GM19193 (cell line): ENCODE results near the gene RP9.

Source experiments
- POLR2A ChIP-seq: IDR thresholded peaks from 4 replicates; pipeline ENCODE4 v1.6.1; 2011; ENCODE audit not compliant: insufficient read depth, insufficient read length; ENCODE audit errors: extremely low read depth

Gene RP9

GRCh38 chr7:33109005-33109757, at the start of gene RP9:
Gene RP9 (minus strand): TSS chr7:33109404. CDS start chr7:33109372, 32 bp downstream.
- TF ChIP-seq POLR2A: peak; percentile 79

- TF ChIP-seq POLR2A: no peak
Observed at GRCh38 chr7:33157781-33158180, 48.6 kb upstream of the RP9 start.

- TF ChIP-seq POLR2A: no peak
Observed at GRCh38 chr7:33157311-33157710, 48.1 kb upstream of the RP9 start.

- TF ChIP-seq POLR2A: no peak
Observed at GRCh38 chr7:33156441-33156840, 47.2 kb upstream of the RP9 start.

GRCh38 chr7:33155811-33156210, 46.6 kb upstream of the RP9 start:
- TF ChIP-seq POLR2A: no peak

- no peak for TF ChIP-seq POLR2A
Observed at GRCh38 chr7:33152087-33152486, 42.9 kb upstream of the RP9 start.

GRCh38 chr7:33145156-33145555, 36.0 kb upstream of the RP9 start:
- no peak for TF ChIP-seq POLR2A

GRCh38 chr7:33143996-33144718, 35.0 kb upstream of the RP9 start:
- TF ChIP-seq POLR2A: no peak

- TF ChIP-seq POLR2A: no peak
Observed at GRCh38 chr7:33142585-33142984, 33.4 kb upstream of the RP9 start.

- no peak for TF ChIP-seq POLR2A
Observed at GRCh38 chr7:33137103-33137502, 27.9 kb upstream of the RP9 start.

GRCh38 chr7:33130184-33130583, 21.0 kb upstream of the RP9 start:
- TF ChIP-seq POLR2A: no peak

- TF ChIP-seq POLR2A: no peak
Observed at GRCh38 chr7:33129806-33130153, 20.6 kb upstream of the RP9 start.

- TF ChIP-seq POLR2A: peak; percentile 56
Observed at GRCh38 chr7:33128990-33129805, 20.0 kb upstream of the RP9 start, which contains the start of gene BBS9. Gene BBS9 (plus strand): TSS chr7:33129564. CDS start chr7:33146253, 16,689 bp downstream.

- TF ChIP-seq POLR2A: no peak
Observed at GRCh38 chr7:33128631-33128989, 19.4 kb upstream of the RP9 start.

GRCh38 chr7:33127085-33127484, 17.9 kb upstream of the RP9 start:
- no peak for TF ChIP-seq POLR2A
